Fibroblast of mammary gland (primary cell): ENCODE measurements around the gene RUVBL2.

Source experiments
- DNase-seq: peaks from one replicate; pipeline ENCODE4 v3.0.0-alpha.2; 2010; ENCODE audit warnings: low read depth
- H3K4me3 ChIP-seq: 2 replicates; pipeline ENCODE4 v1.5.1; 2011; ENCODE audit warnings: low read depth, mild to moderate bottlenecking, low read length, moderate library complexity; ENCODE audit not compliant: control insufficient read depth
- CTCF ChIP-seq: conservative IDR thresholded peaks from 2 replicates; pipeline ENCODE4 v1.5.1; 2011; ENCODE audit warnings: low read depth, low read length, inconsistent platforms; ENCODE audit not compliant: control insufficient read depth, insufficient read depth

Gene RUVBL2

GRCh38 chr19:48988860-48989259, 4.8 kb upstream of the RUVBL2 start:
- H3K4me3 ChIP-seq: no peak overlapping the region
- DNase-seq: no peak
- TF ChIP-seq CTCF: no peak

GRCh38 chr19:48989701-48990291, 3.9 kb upstream of the RUVBL2 start:
- H3K4me3 ChIP-seq: no peak overlapping the region
- no peak for DNase-seq
- no peak for TF ChIP-seq CTCF

- no peak for TF ChIP-seq CTCF
- H3K4me3 ChIP-seq: no peak overlapping the region
These were observed 3.3 kb upstream of the RUVBL2 start for GRCh38 chr19:48990400-48990799.

GRCh38 chr19:48991011-48991609, 2.6 kb upstream of the RUVBL2 start:
- H3K4me3 ChIP-seq: no peak overlapping the region
- no peak for TF ChIP-seq CTCF
- no peak for DNase-seq

More at GRCh38 chr19:48990400-48990799, 3.3 kb upstream of the RUVBL2 start:
- peak; percentile 27 for DNase-seq

- TF ChIP-seq CTCF: no peak
- peak overlapping the region; percentile 95 for H3K4me3 ChIP-seq
- peak; percentile 80 for DNase-seq
These were observed 1.7 kb upstream of the RUVBL2 start for GRCh38 chr19:48991873-48992580.

- DNase-seq: no peak
- no peak for TF ChIP-seq CTCF
- H3K4me3 ChIP-seq: peak overlapping the region; percentile 95
These were observed 1.0 kb upstream of the RUVBL2 start for GRCh38 chr19:48992581-48993174.
